Sigmoid colon (tissue), 4 donors: ENCODE data around the gene PRDM16.

Experiments
- CTCF ChIP-seq, 4 experiments: fragments of 450-650 bp in 3 of 4; fragments of 200-600 bp in 1 of 4; IDR thresholded peaks; one replicate each; pipeline ENCODE4 v1.5.1; 2016 to 2019; ENCODE audit warnings: antibody characterized with exemption in 4 of 4, mild to moderate bottlenecking in 3 of 4, moderate library complexity in 2 of 4
- EP300 ChIP-seq, 4 donors: sonication (generic); formaldehyde crosslinking; IDR thresholded peaks; one replicate each; pipeline ENCODE4 v1.6.1; 2017; ENCODE audit warnings: antibody characterized with exemption in 4 of 4
- POLR2A ChIP-seq, 2 donors: fragments of 450-650 bp; IDR thresholded peaks; one replicate each; pipeline ENCODE4 v1.6.1; 2016; ENCODE audit warnings: antibody characterized with exemption in 2 of 2, mild to moderate bottlenecking in 2 of 2, moderate library complexity in 2 of 2
- POLR2AphosphoS5 ChIP-seq, 4 donors: sonication (generic); formaldehyde crosslinking; IDR thresholded peaks; one replicate each; pipeline ENCODE4 v1.6.1; 2017; ENCODE audit warnings: antibody characterized with exemption in 4 of 4

- TF ChIP-seq POLR2A (IDR thresholded peaks at IDR 0.05) (no peak), CTCF (IDR thresholded peaks at IDR 0.05) (no peak), EP300 (IDR thresholded peaks at IDR 0.05) (no peak), POLR2AphosphoS5 (IDR thresholded peaks at IDR 0.05) (no peak)
These were observed 210.1 kb downstream of the PRDM16 start for GRCh38 chr1:3279182-3279470.
